Transverse colon (tissue), 4 donors: ENCODE results near the gene PSMC3.

Experiments used
- EP300 ChIP-seq: sonication (generic); formaldehyde crosslinking; IDR thresholded peaks from one replicate; pipeline ENCODE4 v1.6.1; 2017; ENCODE audit warnings: antibody characterized with exemption, low read depth
- POLR2A ChIP-seq: fragments of 450-650 bp; IDR thresholded peaks from one replicate; pipeline ENCODE4 v1.6.1; 2016; ENCODE audit warnings: antibody characterized with exemption, mild to moderate bottlenecking, moderate library complexity
- POLR2AphosphoS5 ChIP-seq, 3 donors: sonication (generic); formaldehyde crosslinking; IDR thresholded peaks; one replicate each; pipeline ENCODE4 v1.6.1; 2016; ENCODE audit warnings: antibody characterized with exemption in 3 of 3
- TF ChIP-seq, protein P1 (sequence below), 5 experiments: fragments of 200-600 bp in 3 of 5; fragments of 450-650 bp in 2 of 5; sonication (generic) in 3 of 5; IDR thresholded peaks; 1 replicate in 2 of 5; 2 replicates in 3 of 5; pipeline ENCODE4 v1.5.1; 2016 to 2017; ENCODE audit warnings: antibody characterized with exemption in 5 of 5, inconsistent platforms in 3 of 5, mild to moderate bottlenecking in 2 of 5, moderate library complexity in 1 of 5

- TF ChIP-seq, protein P1, sequence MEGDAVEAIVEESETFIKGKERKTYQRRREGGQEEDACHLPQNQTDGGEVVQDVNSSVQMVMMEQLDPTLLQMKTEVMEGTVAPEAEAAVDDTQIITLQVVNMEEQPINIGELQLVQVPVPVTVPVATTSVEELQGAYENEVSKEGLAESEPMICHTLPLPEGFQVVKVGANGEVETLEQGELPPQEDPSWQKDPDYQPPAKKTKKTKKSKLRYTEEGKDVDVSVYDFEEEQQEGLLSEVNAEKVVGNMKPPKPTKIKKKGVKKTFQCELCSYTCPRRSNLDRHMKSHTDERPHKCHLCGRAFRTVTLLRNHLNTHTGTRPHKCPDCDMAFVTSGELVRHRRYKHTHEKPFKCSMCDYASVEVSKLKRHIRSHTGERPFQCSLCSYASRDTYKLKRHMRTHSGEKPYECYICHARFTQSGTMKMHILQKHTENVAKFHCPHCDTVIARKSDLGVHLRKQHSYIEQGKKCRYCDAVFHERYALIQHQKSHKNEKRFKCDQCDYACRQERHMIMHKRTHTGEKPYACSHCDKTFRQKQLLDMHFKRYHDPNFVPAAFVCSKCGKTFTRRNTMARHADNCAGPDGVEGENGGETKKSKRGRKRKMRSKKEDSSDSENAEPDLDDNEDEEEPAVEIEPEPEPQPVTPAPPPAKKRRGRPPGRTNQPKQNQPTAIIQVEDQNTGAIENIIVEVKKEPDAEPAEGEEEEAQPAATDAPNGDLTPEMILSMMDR (IDR thresholded peaks at IDR 0.05), result no peak
- no peak for TF ChIP-seq EP300
- TF ChIP-seq POLR2A, result peak; percentile 43
- TF ChIP-seq POLR2AphosphoS5 (IDR thresholded peaks at IDR 0.05), result peak in 1 of 3 donors; percentile 21
Observed at GRCh38 chr11:47394322-47395222, 31.7 kb downstream of the PSMC3 start.
